Fibroblast of lung (primary cell): ENCODE results near the gene GARIN5B. TPM values are rescaled to one million over a fixed set of nuclear protein-coding genes. Genes with fewer than 3 reads are reported as not detected.

Experiments used
- DNase-seq, 2 donors: peaks; one replicate each; pipeline versions ENCODE4 v3.0.0 to v3.0.0-alpha.2; 2010; ENCODE audit warnings: low read depth in 2 of 2
- H2AFZ ChIP-seq: 2 replicates; pipeline ENCODE4 v1.5.1; 2012; ENCODE audit warnings: low read length, control low read depth, inconsistent platforms
- H3K27ac ChIP-seq: 2 replicates; pipeline ENCODE4 v1.5.1; 2011; ENCODE audit warnings: low read length, control low read depth; ENCODE audit not compliant: insufficient read depth
- H3K27me3 ChIP-seq: 2 replicates; pipeline ENCODE4 v1.5.1; 2011; ENCODE audit warnings: mild to moderate bottlenecking, low read length; ENCODE audit not compliant: control insufficient read depth, insufficient read depth
- H3K36me3 ChIP-seq: 2 replicates; pipeline ENCODE4 v1.5.1; 2011; ENCODE audit warnings: low read length; ENCODE audit not compliant: control insufficient read depth, insufficient read depth
- H3K4me1 ChIP-seq: 2 replicates; pipeline ENCODE4 v1.5.1; 2011; ENCODE audit warnings: low read length; ENCODE audit not compliant: control insufficient read depth, insufficient read depth; ENCODE audit errors: extremely low read depth
- H3K4me2 ChIP-seq: 2 replicates; pipeline ENCODE4 v1.5.1; 2011; ENCODE audit warnings: low read length, control low read depth; ENCODE audit not compliant: insufficient read depth; ENCODE audit errors: extremely low read depth
- H3K4me3 ChIP-seq, 4 experiments: fragments of 200-600 bp in 1 of 4; sonication (generic) in 1 of 4; replicated peaks in 1 of 4; 2 replicates each; pipeline ENCODE4 v1.5.1; 2011 to 2016; ENCODE audit warnings: low read length in 4 of 4, low read depth in 3 of 4, mild to moderate bottlenecking in 3 of 4, control low read depth in 2 of 4, inconsistent platforms in 1 of 4, mixed read lengths in 1 of 4; ENCODE audit not compliant: insufficient read depth in 1 of 4; ENCODE audit errors: control extremely low read depth in 1 of 4
- H3K79me2 ChIP-seq: 2 replicates; pipeline ENCODE4 v1.5.1; 2012; ENCODE audit warnings: mild to moderate bottlenecking, low read length, inconsistent platforms; ENCODE audit not compliant: control insufficient read depth, insufficient read depth
- H3K9ac ChIP-seq: 2 replicates; pipeline ENCODE4 v1.5.1; 2011; ENCODE audit warnings: mild to moderate bottlenecking, low read length, control low read depth; ENCODE audit not compliant: insufficient read depth
- H3K9me3 ChIP-seq: 2 replicates; pipeline ENCODE4 v1.5.1; 2012; ENCODE audit warnings: low read depth, low read length; ENCODE audit not compliant: control insufficient read depth, insufficient read depth
- H4K20me1 ChIP-seq: 2 replicates; pipeline ENCODE4 v1.5.1; 2011; ENCODE audit warnings: low read length; ENCODE audit not compliant: control insufficient read depth, insufficient read depth; ENCODE audit errors: extremely low read depth
- CTCF ChIP-seq, 2 donors: IDR thresholded peaks in 1 of 2; conservative IDR thresholded peaks in 1 of 2; 1 replicate in 1 of 2; 2 replicates in 1 of 2; pipeline ENCODE4 v1.5.1; 2011 to 2012; ENCODE audit warnings: low read length in 2 of 2, control low read depth in 1 of 2, inconsistent platforms in 1 of 2, low read depth in 1 of 2, mild to moderate bottlenecking in 1 of 2
- EZH2 ChIP-seq: IDR thresholded peaks from 2 replicates; pipeline ENCODE4 v1.5.1; 2012; ENCODE audit warnings: low read length, control low read depth, mild to moderate bottlenecking; ENCODE audit errors: missing control alignments
- polyA plus RNA-seq, 2 donors: library from polyadenylated mRNA; depleted of rRNA in 1 of 2; stranded (reverse) in 1 of 2; unstranded in 1 of 2; fragments of >200 nt; gene quantifications; 2 replicates each; pipeline ENCODE4 v1.2.1, GENCODE V29; 2011 to 2012; ENCODE audit warnings: missing spikeins in 1 of 2
- total RNA-seq: library from RNA; depleted of rRNA; stranded (reverse); fragments of >200 nt; gene quantifications from 2 replicates; pipeline ENCODE4 v1.2.1, GENCODE V29; 2014

The GARIN5B gene
- total and polyA plus RNA-seq, 2 donors (not counting 1 experiment from before 2014, with no cell fraction given) = not detected

- Histone ChIP-seq H2AFZ (no peak overlapping the region), H3K36me3 (no peaks in the 10 kb centered on the region), H4K20me1 (no peaks in the 10 kb centered on the region), H3K9ac (no peak overlapping the region), H3K79me2 (no peaks in the 10 kb centered on the region), H3K27ac (no peak overlapping the region), H3K27me3 (peaks cover 31% of the 10 kb centered on the region), H3K4me3 (peak overlapping the region; percentile 28 to 51 (median 42)), H3K4me2 (peak overlapping the region; percentile 86), H3K4me1 (no peaks in the 10 kb centered on the region), H3K9me3 (no peaks in the 10 kb centered on the region)
- peak in 1 of 2 donors; percentile 53 for DNase-seq
- TF ChIP-seq EZH2 (no peak), CTCF (conservative IDR thresholded peaks at IDR 0.05 in 1 of 2, IDR thresholded peaks at IDR 0.05 in 1 of 2; ENCODE audit: low read depth in 1 of 2, low read length in 2 of 2) (no peak)
These were observed 9.0 kb downstream of the GARIN5B start for GRCh38 chr19:55353803-55354697.

DNA sequence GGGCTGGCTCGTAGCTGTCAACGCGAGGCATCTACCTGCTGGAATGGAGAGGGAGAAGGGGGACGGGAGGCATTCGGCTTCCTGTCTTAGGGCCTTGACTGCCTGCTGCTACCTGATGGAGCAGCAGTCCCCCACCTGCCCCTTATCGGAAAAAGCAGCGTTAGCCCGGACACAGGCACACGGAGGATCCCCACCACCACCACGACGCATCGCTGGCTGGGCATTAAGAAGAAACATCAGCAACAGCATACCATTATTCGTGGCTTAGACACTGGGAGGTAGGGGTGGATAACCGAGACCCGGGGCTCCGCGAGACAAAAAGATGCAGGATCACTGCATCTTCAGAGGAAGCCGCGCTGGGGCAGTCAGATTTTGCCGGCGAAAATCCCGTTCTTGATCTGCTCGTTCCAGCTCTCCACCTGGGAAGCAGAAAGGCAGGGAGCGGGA is 9.7 kb downstream of the GARIN5B start:
- no peaks in the 10 kb centered on the region for H3K36me3 ChIP-seq
- H2AFZ ChIP-seq = no peak overlapping the region
- H3K9me3 ChIP-seq = no peaks in the 10 kb centered on the region
- no peak overlapping the region for H3K27ac ChIP-seq
- peaks cover 31% of the 10 kb centered on the region for H3K27me3 ChIP-seq
- no peaks in the 10 kb centered on the region for H3K4me1 ChIP-seq
- H3K4me2 ChIP-seq = peak overlapping the region; percentile 86
- TF ChIP-seq EZH2 (peak; percentile 88), CTCF (conservative IDR thresholded peaks at IDR 0.05 in 1 of 2, IDR thresholded peaks at IDR 0.05 in 1 of 2; ENCODE audit: low read depth in 1 of 2, low read length in 2 of 2) (no peak)
- no peaks in the 10 kb centered on the region for H3K79me2 ChIP-seq
- no peak for DNase-seq
- peak overlapping the region; percentile 28 to 51 (median 42) for H3K4me3 ChIP-seq
- H3K9ac ChIP-seq = no peak overlapping the region
- H4K20me1 ChIP-seq = no peaks in the 10 kb centered on the region

- TF ChIP-seq EZH2 = no peak
- no peak overlapping the region for H2AFZ ChIP-seq
- no peak overlapping the region for H3K9ac ChIP-seq
- H3K4me2 ChIP-seq = no peak overlapping the region
- no peaks in the 10 kb centered on the region for H4K20me1 ChIP-seq
- H3K79me2 ChIP-seq = no peaks in the 10 kb centered on the region
- H3K4me1 ChIP-seq = no peaks in the 10 kb centered on the region
- H3K9me3 ChIP-seq = no peaks in the 10 kb centered on the region
- no peak for DNase-seq
- no peak overlapping the region for H3K4me3 ChIP-seq
- H3K27me3 ChIP-seq = peaks cover 31% of the 10 kb centered on the region
- no peaks in the 10 kb centered on the region for H3K36me3 ChIP-seq
- H3K27ac ChIP-seq = no peak overlapping the region
These were observed 10.4 kb downstream of the GARIN5B start for GRCh38 chr19:55352549-55353145.
